Activated CD4-positive, alpha-beta T cell treated with anti-CD3 and anti-CD28 coated beads for 36 hours (primary cell): ENCODE measurements around the gene PROM1. TPM values are rescaled to one million over a fixed set of nuclear protein-coding genes. Genes with fewer than 3 reads are reported as not detected.
A peak's percentile ranks its signal among the peaks of the same experiment; 100 is the strongest.

ENCODE experiments used
- ATAC-seq: fragments of 200-7000 bp; cut with Tn5 transposase; one replicate; pipeline ENCODE4 v1.10.0; 2021; ENCODE audit warnings: mild to moderate bottlenecking, moderate library complexity
- CTCF ChIA-PET: fragments of 350-600 bp; sonication (Branson Sonifier 250); formaldehyde crosslinking; loops from one replicate; lab custom pipeline; 2021; ENCODE audit warnings: antibody characterized with exemption; lab: Charles Lee
- POLR2A ChIA-PET: fragments of 350-600 bp; sonication (Branson Sonifier 250); formaldehyde crosslinking; loops from one replicate; lab custom pipeline; 2021; ENCODE audit warnings: antibody characterized with exemption, inconsistent platforms; lab: Charles Lee
- DNase-seq: peaks from one replicate; pipeline ENCODE4 v3.0.0-alpha.2; 2020
- H3K27ac Mint-ChIP-seq: one replicate; pipeline ENCODE4 v1.8.0; 2021; ENCODE audit warnings: mixed read lengths
- H3K27me3 Mint-ChIP-seq: one replicate; pipeline ENCODE4 v1.8.0; 2021; ENCODE audit warnings: mixed read lengths
- H3K36me3 Mint-ChIP-seq: one replicate; pipeline ENCODE4 v1.8.0; 2021; ENCODE audit warnings: low read depth, mixed read lengths
- H3K4me1 Mint-ChIP-seq: one replicate; pipeline ENCODE4 v1.8.0; 2021; ENCODE audit warnings: mixed read lengths
- H3K4me3 Mint-ChIP-seq: one replicate; pipeline ENCODE4 v1.8.0; 2021; ENCODE audit warnings: mild to moderate bottlenecking, moderate library complexity, mixed read lengths
- H3K9me3 Mint-ChIP-seq: one replicate; pipeline ENCODE4 v1.8.0; 2021; ENCODE audit warnings: low read depth, mixed read lengths
- intact Hi-C, 2 experiments: fragments of 100-400 bp; cut with DNase I in 1 of 2; cut with micrococcal nuclease in 1 of 2; formaldehyde crosslinking; loops; one replicate each; pipeline versions ENCODE4 v1.14.2 to v1.15.1; 2022 to 2024; cut with DNase I, micrococcal nuclease
- total RNA-seq, 2 experiments: library from RNA; stranded (reverse); gene quantifications; one replicate each; pipeline ENCODE4 v1.2.3, GENCODE V29; 2021

Gene PROM1
- total RNA-seq, 2 experiments from 2014 or later, result 0.16 to 0.35 TPM

DNA sequence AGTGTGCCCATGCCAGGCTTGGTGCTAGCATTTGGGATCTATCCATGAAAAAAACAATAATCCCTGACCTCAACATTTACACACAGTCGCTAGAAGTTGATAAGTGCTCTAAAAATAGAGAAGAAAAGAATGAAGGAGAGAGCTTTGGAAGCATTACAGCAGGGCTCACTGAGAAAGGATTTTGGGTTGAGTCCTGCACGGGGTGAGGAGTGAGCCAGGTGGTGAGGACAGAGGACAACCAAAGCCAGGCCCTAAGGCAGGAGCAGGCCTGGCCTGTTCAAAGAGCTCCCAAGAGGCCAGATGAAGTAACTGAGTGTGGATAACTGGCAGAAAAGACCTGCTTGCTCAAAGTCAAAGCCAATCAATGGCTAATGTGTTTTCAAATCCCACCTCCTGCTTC, 20.7 kb upstream of the PROM1 start:
- CTCF ChIA-PET, result no interaction called here
- POLR2A ChIA-PET, result no interaction called here
- H3K9me3 Mint-ChIP-seq, result no peaks in the 10 kb centered on the region
- DNase-seq, result no peak
- H3K4me1 Mint-ChIP-seq, result no peaks in the 10 kb centered on the region
- no peak overlapping the region for H3K27ac Mint-ChIP-seq
- H3K36me3 Mint-ChIP-seq, result no peaks in the 10 kb centered on the region
- intact Hi-C loops, result no loop called here
- no peak for ATAC-seq
- no peak overlapping the region for H3K4me3 Mint-ChIP-seq
- peaks cover 9% of the 10 kb centered on the region for H3K27me3 Mint-ChIP-seq

DNA sequence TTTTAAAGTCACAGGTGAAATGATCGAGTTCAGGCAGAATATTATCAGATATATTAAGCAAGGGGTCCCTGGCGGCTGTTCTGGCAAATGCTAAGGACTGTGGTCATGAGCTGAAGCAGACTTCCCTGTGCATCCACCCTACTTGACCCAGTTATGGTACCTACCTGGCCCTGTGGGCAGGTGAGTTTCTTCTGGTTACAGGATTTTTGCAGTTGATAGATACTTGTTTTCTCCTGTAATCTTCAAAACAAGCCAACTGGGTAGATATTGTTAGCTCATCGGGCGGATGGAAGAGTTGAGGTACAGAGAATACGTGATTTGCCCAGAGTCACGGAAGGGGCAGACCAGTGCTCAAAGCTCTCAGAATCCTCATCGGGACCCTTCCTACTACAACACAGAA, 18.5 kb upstream of the PROM1 start:
- POLR2A ChIA-PET, result no interaction called here
- H3K27ac Mint-ChIP-seq, result no peak overlapping the region
- CTCF ChIA-PET, result no interaction called here
- intact Hi-C loops, result no loop called here
- H3K9me3 Mint-ChIP-seq, result no peaks in the 10 kb centered on the region
- H3K4me1 Mint-ChIP-seq, result no peaks in the 10 kb centered on the region
- DNase-seq, result no peak
- ATAC-seq, result no peak
- H3K4me3 Mint-ChIP-seq, result no peak overlapping the region
- H3K27me3 Mint-ChIP-seq, result peaks cover 8% of the 10 kb centered on the region
- no peaks in the 10 kb centered on the region for H3K36me3 Mint-ChIP-seq

DNA sequence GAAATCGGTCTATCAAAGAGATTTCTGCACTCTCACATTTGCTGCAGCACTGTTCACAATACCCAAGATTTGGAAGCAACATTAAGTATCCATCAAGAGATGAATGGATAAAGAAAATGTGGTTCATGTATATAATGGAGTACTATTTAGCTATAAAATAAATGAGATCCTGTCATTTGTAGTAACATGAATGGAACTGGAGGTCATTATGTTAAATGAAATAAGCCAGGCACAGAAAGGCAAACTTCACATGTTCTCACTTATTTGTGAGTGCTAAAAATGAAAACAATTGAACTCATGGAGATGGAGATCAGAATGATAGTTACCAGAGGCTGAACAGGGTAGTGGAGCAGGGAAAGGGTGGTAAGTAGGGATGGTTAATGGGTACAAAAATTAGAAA, 17.0 kb upstream of the PROM1 start:
- Mint-ChIP-seq H3K4me1 (no peaks in the 10 kb centered on the region), H3K27me3 (peaks cover 12% of the 10 kb centered on the region), H3K4me3 (no peak overlapping the region), H3K36me3 (no peaks in the 10 kb centered on the region), H3K27ac (no peak overlapping the region), H3K9me3 (no peaks in the 10 kb centered on the region)
- no peak for DNase-seq
- intact Hi-C loops, result no loop called here
- ATAC-seq, result no peak
- ChIA-PET POLR2A (no interaction called here), CTCF (no interaction called here)

DNA sequence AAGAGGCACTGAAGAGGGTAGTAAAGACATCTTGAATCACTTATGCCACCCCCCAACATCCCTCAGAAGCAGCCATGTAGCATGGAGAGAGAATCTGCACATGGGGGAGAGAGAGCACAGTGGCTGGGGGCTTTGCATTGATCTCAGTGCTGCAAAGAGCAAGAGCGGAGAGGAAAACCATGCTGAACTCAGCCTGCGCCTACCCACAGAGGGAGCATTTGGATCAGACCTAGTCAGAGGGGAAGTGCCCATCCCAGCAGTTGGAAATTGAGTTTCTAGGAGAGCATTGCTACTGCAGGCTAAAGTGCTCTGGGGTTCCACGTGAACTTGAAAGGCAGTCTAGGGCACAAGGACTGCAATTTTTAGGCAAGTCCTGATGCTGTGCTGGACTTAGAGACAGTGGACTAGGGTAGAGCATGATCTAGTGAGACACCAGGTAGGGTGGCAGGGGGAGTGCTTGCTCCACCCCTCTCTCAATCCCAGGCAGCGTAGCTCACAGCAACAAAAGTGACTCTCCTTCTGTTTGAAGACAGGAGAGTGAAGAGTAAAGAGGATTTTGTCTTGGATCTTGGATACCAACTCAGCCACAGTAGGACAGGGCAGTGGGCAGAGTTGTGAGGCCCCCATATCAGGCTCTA, 9.0 kb upstream of the PROM1 start:
- CTCF ChIA-PET, result no interaction called here
- H3K27ac Mint-ChIP-seq, result no peak overlapping the region
- H3K4me3 Mint-ChIP-seq, result no peak overlapping the region
- DNase-seq (no peak), ATAC-seq (no peak)
- H3K36me3 Mint-ChIP-seq, result no peaks in the 10 kb centered on the region
- POLR2A ChIA-PET, result no interaction called here
- peaks cover 37% of the 10 kb centered on the region for H3K27me3 Mint-ChIP-seq
- no peaks in the 10 kb centered on the region for H3K9me3 Mint-ChIP-seq
- H3K4me1 Mint-ChIP-seq, result no peaks in the 10 kb centered on the region
- intact Hi-C loops, result no loop called here

DNA sequence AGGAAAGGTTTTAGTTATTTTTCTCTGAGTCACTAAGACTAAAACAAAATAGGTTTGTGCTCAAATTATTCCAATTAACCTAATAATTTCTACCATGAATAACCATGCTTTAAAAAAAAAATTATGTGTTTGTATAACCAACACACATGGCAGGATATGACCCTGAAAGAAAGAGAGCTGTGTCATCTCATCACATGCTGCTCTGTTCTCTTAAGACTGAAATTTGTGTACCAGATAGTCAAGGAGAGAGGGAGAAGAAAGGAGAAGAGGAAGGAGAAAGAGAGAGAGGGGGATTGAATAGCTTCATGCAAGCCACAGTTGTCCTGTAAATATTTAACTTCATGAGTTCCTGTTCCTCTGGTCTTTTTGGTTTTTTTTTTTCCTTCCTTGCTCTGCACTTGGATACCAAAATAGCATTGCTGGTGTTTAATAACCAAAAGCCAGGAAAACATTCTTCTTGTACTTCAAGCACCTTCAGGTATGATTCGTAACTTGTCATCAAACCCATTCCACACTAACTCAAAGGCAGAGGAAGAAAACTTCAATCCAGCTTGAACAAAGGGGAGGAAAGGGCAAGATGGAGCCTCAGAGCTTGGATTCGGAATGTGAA, 6.4 kb upstream of the PROM1 start:
- intact Hi-C loops, result no loop called here
- no peak for ATAC-seq
- POLR2A ChIA-PET, result no interaction called here
- Mint-ChIP-seq H3K4me1 (no peaks in the 10 kb centered on the region), H3K27ac (no peak overlapping the region), H3K4me3 (no peak overlapping the region), H3K27me3 (peaks cover 45% of the 10 kb centered on the region), H3K9me3 (no peaks in the 10 kb centered on the region), H3K36me3 (no peaks in the 10 kb centered on the region)
- CTCF ChIA-PET, result interaction anchor here (1.0 to 1.1 kb wide), 2 partner anchors 18 to 31 kb away, joined by 3 read pairs; no protein-coding TSS in a partner anchor
- no peak for DNase-seq

DNA sequence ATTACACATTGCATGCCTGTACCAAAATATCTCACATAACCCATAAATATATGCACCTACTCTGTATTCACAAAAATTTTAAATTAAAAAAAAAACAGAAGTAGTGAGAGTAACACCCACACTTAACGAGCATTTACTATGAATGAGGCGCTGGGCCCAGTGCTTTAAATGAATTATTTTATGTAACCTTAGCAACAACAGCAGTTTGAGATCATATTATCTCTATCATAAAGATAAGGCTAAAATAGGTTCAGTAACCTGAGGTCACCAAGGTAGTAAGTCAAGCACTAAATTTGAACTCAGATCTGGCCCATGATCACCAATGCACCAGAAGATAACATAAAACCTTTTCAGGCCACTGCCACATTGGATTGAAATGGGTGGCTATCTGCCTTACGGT, 5.3 kb upstream of the PROM1 start:
- no peaks in the 10 kb centered on the region for H3K9me3 Mint-ChIP-seq
- no peak overlapping the region for H3K4me3 Mint-ChIP-seq
- H3K4me1 Mint-ChIP-seq, result no peaks in the 10 kb centered on the region
- intact Hi-C loops, result no loop called here
- DNase-seq, result no peak
- no peak overlapping the region for H3K27ac Mint-ChIP-seq
- ChIA-PET CTCF (interaction anchor here (1.0 kb wide), 1 partner anchor 14 kb away, joined by 3 read pairs; no protein-coding TSS in a partner anchor), POLR2A (no interaction called here)
- no peak for ATAC-seq
- peaks cover 48% of the 10 kb centered on the region for H3K27me3 Mint-ChIP-seq
- H3K36me3 Mint-ChIP-seq, result no peaks in the 10 kb centered on the region

DNA sequence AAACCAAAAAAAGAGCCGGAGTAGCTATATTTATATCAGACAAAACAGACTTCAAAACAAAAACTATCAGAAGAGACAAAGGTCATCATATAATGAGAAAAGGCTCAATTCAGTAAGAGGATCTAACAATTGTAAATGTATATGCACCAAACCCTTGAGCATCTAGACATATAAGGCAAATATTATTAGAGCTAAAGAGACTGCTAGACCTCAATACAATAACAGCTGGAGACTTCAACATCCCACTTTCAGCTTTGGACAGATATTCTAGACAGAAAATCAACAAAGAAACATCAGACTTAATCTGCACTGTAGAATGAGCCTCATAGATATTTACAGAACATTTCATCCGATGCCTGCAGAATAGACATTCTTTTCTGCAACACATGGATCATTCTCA, 4.8 kb upstream of the PROM1 start:
- ATAC-seq (no peak), DNase-seq (no peak)
- POLR2A ChIA-PET, result no interaction called here
- peaks cover 50% of the 10 kb centered on the region for H3K27me3 Mint-ChIP-seq
- H3K9me3 Mint-ChIP-seq, result no peaks in the 10 kb centered on the region
- no peak overlapping the region for H3K4me3 Mint-ChIP-seq
- no peaks in the 10 kb centered on the region for H3K36me3 Mint-ChIP-seq
- H3K4me1 Mint-ChIP-seq, result no peaks in the 10 kb centered on the region
- CTCF ChIA-PET, result interaction anchor here (1.0 kb wide), 1 partner anchor 14 kb away, joined by 3 read pairs; no protein-coding TSS in a partner anchor
- intact Hi-C loops, result no loop called here
- no peak overlapping the region for H3K27ac Mint-ChIP-seq

DNA sequence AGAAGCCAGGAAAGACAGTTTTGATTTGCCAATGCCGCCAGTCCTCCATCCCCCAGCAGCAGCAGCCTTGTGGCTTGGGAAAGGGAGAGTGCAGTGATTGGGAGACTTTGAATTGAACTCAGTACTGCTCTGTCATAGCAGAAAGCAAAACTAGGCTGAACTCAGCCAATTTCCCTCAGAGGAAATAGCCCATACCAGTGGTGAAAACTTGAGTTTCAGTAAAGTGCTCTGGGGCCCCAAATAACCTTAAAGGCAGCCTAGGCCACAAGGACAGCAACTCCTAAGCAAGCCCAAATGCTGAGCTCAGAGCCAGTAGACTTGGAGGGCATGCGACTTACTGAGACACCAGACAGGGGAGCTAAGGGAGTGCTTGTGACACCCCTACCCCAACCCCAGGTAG, 2.0 kb upstream of the PROM1 start:
- H3K27me3 Mint-ChIP-seq, result peaks cover 59% of the 10 kb centered on the region
- intact Hi-C loops, result no loop called here
- no peak overlapping the region for H3K4me3 Mint-ChIP-seq
- peaks cover 14% of the 10 kb centered on the region for H3K4me1 Mint-ChIP-seq
- ChIA-PET CTCF (interaction anchor here (0.7 kb wide), 1 partner anchor 31 kb away, joined by 3 read pairs; no protein-coding TSS in a partner anchor), POLR2A (interaction anchor here (0.6 kb wide), 1 partner anchor 10 kb away, joined by 3 read pairs; no protein-coding TSS in a partner anchor)
- H3K36me3 Mint-ChIP-seq, result no peaks in the 10 kb centered on the region
- H3K9me3 Mint-ChIP-seq, result no peaks in the 10 kb centered on the region
- DNase-seq (no peak), ATAC-seq (peak; percentile 18)
- H3K27ac Mint-ChIP-seq, result no peak overlapping the region

DNA sequence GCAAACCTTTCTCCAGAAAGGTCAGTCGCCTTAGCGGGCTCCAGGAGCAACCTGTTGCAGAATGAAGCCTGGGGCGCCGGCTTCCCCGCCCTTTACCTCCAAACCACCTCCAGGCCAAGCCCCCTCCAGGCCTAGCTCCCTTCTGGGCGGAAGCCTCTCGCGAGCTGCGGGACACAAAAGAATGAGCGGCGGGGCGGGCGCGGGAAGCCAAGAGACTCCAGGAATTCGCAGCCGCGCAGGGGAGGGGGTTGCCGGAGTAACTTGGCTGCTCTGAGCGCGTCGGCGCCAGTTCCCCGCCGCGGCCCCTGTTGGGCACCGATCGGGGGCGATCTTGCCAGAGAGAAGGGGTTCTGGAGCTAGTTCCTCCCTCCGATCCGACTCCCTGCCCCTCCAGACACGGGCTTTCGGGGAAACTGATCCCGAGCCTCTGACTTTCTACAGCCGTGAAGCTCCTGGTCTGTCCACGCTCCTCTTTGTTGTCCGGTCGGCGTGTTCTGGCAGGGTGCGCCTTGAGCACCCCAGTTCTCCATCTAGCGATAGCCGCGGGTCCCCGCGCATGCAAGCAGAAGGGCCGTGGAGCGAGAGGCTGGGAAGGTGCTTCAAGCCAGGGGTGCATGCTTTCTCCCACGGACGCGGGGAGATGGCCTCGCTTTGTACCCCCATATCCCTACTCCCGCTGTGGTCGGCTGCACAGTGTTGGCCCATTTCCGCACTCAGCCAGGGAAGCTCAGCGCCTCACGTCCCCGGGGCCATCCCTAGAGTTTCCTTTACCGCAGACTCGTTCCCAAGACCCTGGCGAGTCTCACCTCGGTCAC, 1.2 kb downstream of the PROM1 start:
- Mint-ChIP-seq H3K27ac (no peak overlapping the region), H3K4me1 (peaks cover 19% of the 10 kb centered on the region), H3K36me3 (no peaks in the 10 kb centered on the region), H3K9me3 (no peaks in the 10 kb centered on the region), H3K4me3 (peak overlapping the region; percentile 58), H3K27me3 (peaks cover 64% of the 10 kb centered on the region)
- ATAC-seq, result peak; percentile 20
- DNase-seq, result peak; percentile 38
- ChIA-PET POLR2A (no interaction called here), CTCF (interaction anchor here (0.6 to 1.4 kb wide), 4 partner anchors 15 to 116 kb away, joined by 3 to 4 read pairs (median 3); no protein-coding TSS in a partner anchor)
- intact Hi-C loops, result no loop called here

DNA sequence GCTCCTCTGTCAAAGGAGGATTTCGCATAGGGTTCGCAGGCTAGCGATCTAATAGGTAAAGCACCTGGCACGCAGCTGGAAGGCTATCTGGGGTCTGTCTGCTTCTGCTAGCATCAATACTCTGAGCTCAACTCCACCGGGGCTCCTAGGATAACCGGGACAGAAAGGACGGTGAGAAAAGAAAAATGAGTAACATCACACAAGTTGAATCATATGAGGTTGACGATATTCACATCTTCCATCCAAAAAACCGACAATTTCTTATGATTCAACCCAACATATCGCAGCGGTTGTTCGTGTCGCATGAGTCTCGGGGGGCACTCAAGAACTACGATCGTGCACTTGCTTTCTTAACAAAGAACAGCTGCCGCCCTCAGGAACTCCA, 1.8 kb downstream of the PROM1 start:
- Mint-ChIP-seq H3K27ac (no peak overlapping the region), H3K36me3 (no peaks in the 10 kb centered on the region), H3K9me3 (no peaks in the 10 kb centered on the region), H3K4me1 (peaks cover 19% of the 10 kb centered on the region), H3K27me3 (peaks cover 63% of the 10 kb centered on the region), H3K4me3 (peak overlapping the region; percentile 58)
- DNase-seq, result peak; percentile 38
- intact Hi-C loops, result no loop called here
- CTCF ChIA-PET, result interaction anchor here (0.6 to 1.4 kb wide), 3 partner anchors 15 to 116 kb away, joined by 3 to 4 read pairs (median 3); no protein-coding TSS in a partner anchor
- peak; percentile 59 for ATAC-seq
- POLR2A ChIA-PET, result no interaction called here

DNA sequence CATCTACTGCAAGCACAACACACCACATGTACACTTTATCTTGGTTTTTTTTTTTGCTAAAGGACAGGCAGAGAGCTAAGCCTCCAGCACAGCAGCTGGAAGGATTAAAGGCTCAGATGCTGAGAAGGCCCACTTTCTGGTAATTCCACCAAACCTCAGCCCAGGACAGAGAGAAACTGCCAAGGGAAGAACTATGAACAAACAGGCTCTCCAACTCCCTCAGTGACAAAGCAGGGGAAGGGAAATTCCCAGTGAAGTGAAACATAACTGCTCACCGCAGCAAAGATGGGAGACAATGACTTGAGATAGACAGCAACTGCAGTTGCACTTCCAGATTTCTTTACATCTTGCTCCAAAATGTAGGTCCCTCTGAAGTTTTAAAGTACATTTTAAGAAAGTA, 4.8 kb downstream of the PROM1 start:
- Mint-ChIP-seq H3K27ac (no peak overlapping the region), H3K9me3 (no peaks in the 10 kb centered on the region), H3K27me3 (peaks cover 47% of the 10 kb centered on the region), H3K4me3 (no peak overlapping the region), H3K4me1 (peaks cover 19% of the 10 kb centered on the region), H3K36me3 (no peaks in the 10 kb centered on the region)
- CTCF ChIA-PET, result interaction anchor here (0.8 to 1.3 kb wide), 2 partner anchors 127 to 186 kb away, joined by 5 read pairs; no protein-coding TSS in a partner anchor
- DNase-seq, result peak; percentile 17
- ATAC-seq, result peak; percentile 59
- intact Hi-C loops, result no loop called here
- POLR2A ChIA-PET, result no interaction called here
